PC-9 (cell line): ENCODE results near the gene SLC5A5. TPM values are rescaled to one million over a fixed set of nuclear protein-coding genes. Genes with fewer than 3 reads are reported as not detected.
A peak's percentile ranks its signal among the peaks of the same experiment; 100 is the strongest.

Source experiments
- BruUV-seq: library from RNA; stranded (reverse); fragments of 400-500 nt; replicated peaks from 2 replicates; lab custom pipeline; 2021; lab: Mats Ljungman, UMichigan
- CTCF ChIA-PET: fragments of 300-600 bp; sonication (Branson Sonifier 250); formaldehyde crosslinking; loops from one replicate; lab custom pipeline; 2022; ENCODE audit warnings: antibody characterized with exemption; lab: Charles Lee
- POLR2A ChIA-PET: fragments of 300-600 bp; sonication (Branson Sonifier 250); formaldehyde crosslinking; loops from one replicate; lab custom pipeline; 2022; ENCODE audit warnings: antibody characterized with exemption; ENCODE audit not compliant: unreplicated experiment; lab: Charles Lee
- DNase-seq, 2 experiments: peaks; one replicate each; pipeline versions ENCODE4 v3.0.0 to v3.0.0-alpha.2; 2015 to 2022; ENCODE audit warnings: mixed read lengths in 1 of 2
- H2AFZ ChIP-seq: fragments of 200-600 bp; sonication (generic); 2 replicates; pipeline ENCODE4 v1.8.1; 2017; ENCODE audit warnings: antibody characterized with exemption
- H3F3A ChIP-seq: fragments of 200-600 bp; sonication (generic); 2 replicates; pipeline ENCODE4 v1.8.1; 2017; ENCODE audit warnings: antibody characterized with exemption, mild to moderate bottlenecking, low read depth; ENCODE audit not compliant: insufficient read depth
- H3K27ac ChIP-seq: fragments of 200-600 bp; sonication (generic); 2 replicates; pipeline ENCODE4 v1.6.1; 2016; ENCODE audit warnings: mixed run types
- H3K27me3 ChIP-seq: fragments of 200-600 bp; sonication (generic); 2 replicates; pipeline ENCODE4 v1.6.1; 2016; ENCODE audit warnings: low read depth, mixed run types; ENCODE audit not compliant: insufficient read depth
- H3K36me3 ChIP-seq: fragments of 200-600 bp; sonication (generic); 2 replicates; pipeline ENCODE4 v1.6.1; 2016; ENCODE audit warnings: low read depth, mixed run types
- H3K4me1 ChIP-seq: fragments of 200-600 bp; sonication (generic); replicated peaks from 2 replicates; pipeline ENCODE4 v1.6.1; 2016; ENCODE audit warnings: mixed run types; ENCODE audit not compliant: insufficient read depth
- H3K4me2 ChIP-seq: fragments of 200-600 bp; sonication (generic); 2 replicates; pipeline ENCODE4 v1.6.1; 2017; ENCODE audit warnings: mixed run types
- H3K4me3 ChIP-seq: fragments of 200-600 bp; sonication (generic); 2 replicates; pipeline ENCODE4 v1.6.1; 2016; ENCODE audit warnings: mixed run types
- H3K79me2 ChIP-seq: fragments of 200-600 bp; sonication (generic); 2 replicates; pipeline ENCODE4 v1.6.1; 2017; ENCODE audit warnings: low read depth, mixed run types
- H3K9me2 ChIP-seq: fragments of 200-600 bp; sonication (generic); 2 replicates; pipeline ENCODE4 v1.8.1; 2017; ENCODE audit warnings: mild to moderate bottlenecking; ENCODE audit not compliant: insufficient read depth
- H3K9me3 ChIP-seq: fragments of 200-600 bp; sonication (generic); 2 replicates; pipeline ENCODE4 v1.8.1; 2016; ENCODE audit warnings: low read depth; ENCODE audit not compliant: insufficient read depth
- H4K20me1 ChIP-seq: fragments of 200-600 bp; sonication (generic); 2 replicates; pipeline ENCODE4 v1.8.1; 2017; ENCODE audit not compliant: insufficient read depth
- EZH2 ChIP-seq: fragments of 200-600 bp; sonication (generic); IDR thresholded peaks from 2 replicates; pipeline ENCODE4 v1.8.0; 2017; ENCODE audit warnings: antibody characterized with exemption, low read depth
- intact Hi-C: fragments of 100-400 bp; cut with micrococcal nuclease; formaldehyde crosslinking; loops from one replicate; pipeline ENCODE4 v1.10.0; 2022; ENCODE audit not compliant: unreplicated experiment
- total RNA-seq: library from RNA; stranded (reverse); gene quantifications from 2 replicates; pipeline ENCODE4 v1.2.3, GENCODE V29; 2021
- TF ChIP-seq, protein P1 (sequence below): fragments of 200-600 bp; sonication (generic); conservative IDR thresholded peaks from 2 replicates; pipeline ENCODE4 v1.6.1; 2017; ENCODE audit warnings: mixed run types, antibody characterized with exemption, mild to moderate bottlenecking, moderate library complexity

SLC5A5 gene
- total RNA-seq, 1 experiment from 2014 or later: not detected

DNA sequence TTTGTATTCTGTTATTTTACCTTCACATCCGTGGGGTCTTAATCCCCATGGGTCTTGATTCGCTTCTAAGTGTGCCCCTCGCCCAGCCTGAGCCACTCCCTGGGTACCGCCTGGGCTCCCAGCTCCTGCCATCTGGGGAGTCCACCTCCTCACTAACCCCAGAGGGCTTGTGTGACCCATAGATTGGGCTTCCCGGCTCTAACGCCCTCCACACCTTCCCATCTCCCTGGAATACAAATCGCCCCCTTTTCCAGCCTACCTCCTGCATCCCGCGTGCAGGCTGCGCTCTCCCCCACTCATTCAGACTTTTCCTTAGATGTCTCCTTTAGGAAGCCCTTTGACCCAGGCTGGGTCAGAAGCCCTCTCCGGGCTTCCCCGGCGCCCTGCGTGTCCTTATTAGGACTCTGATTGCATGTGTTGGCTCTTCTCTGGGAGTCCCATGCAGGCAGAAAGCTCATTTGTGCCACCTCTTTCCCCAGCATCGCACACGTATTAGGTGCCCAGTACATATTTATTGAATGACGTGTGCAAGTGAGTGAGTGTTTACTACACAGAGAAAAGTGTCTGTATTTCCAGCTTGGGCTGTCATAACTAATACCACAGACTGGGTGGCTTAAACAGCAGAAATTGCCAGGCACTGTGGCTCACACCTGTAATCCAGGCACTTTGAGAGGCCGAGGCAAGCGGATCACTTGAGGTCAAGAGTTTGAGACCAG lies 61.8 kb downstream of the SLC5A5 start:
- CTCF ChIA-PET: interaction anchor here (0.7 to 2.5 kb wide), 6 partner anchors 14 to 339 kb away, joined by 3 to 67 read pairs (median 8); partner anchors contain the start of genes RPL18A and SLC5A5
- Histone ChIP-seq H3K27ac (peak overlapping the region; percentile 86), H3K27me3 (no peaks in the 10 kb centered on the region), H3K4me1 (peaks cover 12% of the 10 kb centered on the region), H3K4me2 (peak overlapping the region; percentile 89), H3K9me3 (no peaks in the 10 kb centered on the region), H2AFZ (peak overlapping the region; percentile 86), H3K4me3 (peak overlapping the region; percentile 87), H3F3A (peaks cover 17% of the 10 kb centered on the region), H4K20me1 (no peaks in the 10 kb centered on the region), H3K36me3 (peaks cover 4% of the 10 kb centered on the region; the same call in 1 of the 2 replicates), H3K9me2 (no peaks in the 10 kb centered on the region), H3K79me2 (peaks cover 26% of the 10 kb centered on the region)
- BruUV-seq: TSS peak; percentile 61
- intact Hi-C loops: loop anchor here (5.0 kb wide), 1 partner anchor 626 kb away; the partner anchor contains the start of genes DDA1 and MRPL34
- TF ChIP-seq, protein P1, sequence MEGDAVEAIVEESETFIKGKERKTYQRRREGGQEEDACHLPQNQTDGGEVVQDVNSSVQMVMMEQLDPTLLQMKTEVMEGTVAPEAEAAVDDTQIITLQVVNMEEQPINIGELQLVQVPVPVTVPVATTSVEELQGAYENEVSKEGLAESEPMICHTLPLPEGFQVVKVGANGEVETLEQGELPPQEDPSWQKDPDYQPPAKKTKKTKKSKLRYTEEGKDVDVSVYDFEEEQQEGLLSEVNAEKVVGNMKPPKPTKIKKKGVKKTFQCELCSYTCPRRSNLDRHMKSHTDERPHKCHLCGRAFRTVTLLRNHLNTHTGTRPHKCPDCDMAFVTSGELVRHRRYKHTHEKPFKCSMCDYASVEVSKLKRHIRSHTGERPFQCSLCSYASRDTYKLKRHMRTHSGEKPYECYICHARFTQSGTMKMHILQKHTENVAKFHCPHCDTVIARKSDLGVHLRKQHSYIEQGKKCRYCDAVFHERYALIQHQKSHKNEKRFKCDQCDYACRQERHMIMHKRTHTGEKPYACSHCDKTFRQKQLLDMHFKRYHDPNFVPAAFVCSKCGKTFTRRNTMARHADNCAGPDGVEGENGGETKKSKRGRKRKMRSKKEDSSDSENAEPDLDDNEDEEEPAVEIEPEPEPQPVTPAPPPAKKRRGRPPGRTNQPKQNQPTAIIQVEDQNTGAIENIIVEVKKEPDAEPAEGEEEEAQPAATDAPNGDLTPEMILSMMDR: no peak
- TF ChIP-seq EZH2: no peak
- POLR2A ChIA-PET: interaction anchor here (0.5 to 2.3 kb wide), 5 partner anchors 57 to 74 kb away, joined by 3 to 35 read pairs (median 7); partner anchors contain the start of gene RPL18A
- peak; percentile 52 to 95 for DNase-seq

GRCh38 chr19:17936379-17936778 lies 64.6 kb downstream of the SLC5A5 start:
- no peak for DNase-seq
- CTCF ChIA-PET: interaction anchor here (0.7 to 1.5 kb wide), 3 partner anchors 62 to 517 kb away, joined by 3 to 6 read pairs (median 3); partner anchors contain the start of gene MVB12A
- Histone ChIP-seq H3K9me2 (no peaks in the 10 kb centered on the region), H3K79me2 (peaks cover 26% of the 10 kb centered on the region), H3K4me1 (peaks cover 12% of the 10 kb centered on the region), H3K27me3 (no peaks in the 10 kb centered on the region), H3K9me3 (no peaks in the 10 kb centered on the region), H3F3A (peaks cover 13% of the 10 kb centered on the region), H3K36me3 (peaks cover 4% of the 10 kb centered on the region), H3K4me2 (no peak overlapping the region), H4K20me1 (no peaks in the 10 kb centered on the region), H3K4me3 (no peak overlapping the region), H3K27ac (no peak overlapping the region), H2AFZ (no peak overlapping the region)
- BruUV-seq: no TSS peak
- intact Hi-C loops: loop anchor here (5.0 kb wide), 1 partner anchor 216 kb away; the partner anchor contains the start of gene PIK3R2
- POLR2A ChIA-PET: no interaction called here
- no peak for TF ChIP-seq EZH2
- TF ChIP-seq, protein P1: no peak

- ChIA-PET POLR2A (no interaction called here), CTCF (interaction anchor here (0.6 to 1.2 kb wide), 3 partner anchors 59 to 1226 kb away, joined by 5 to 6 read pairs (median 6); no protein-coding TSS in a partner anchor)
- no TSS peak for BruUV-seq
- Histone ChIP-seq H3K27ac (no peak overlapping the region), H3F3A (peaks cover 13% of the 10 kb centered on the region), H3K9me2 (no peaks in the 10 kb centered on the region), H3K9me3 (no peaks in the 10 kb centered on the region), H3K4me3 (no peak overlapping the region), H4K20me1 (no peaks in the 10 kb centered on the region), H3K4me1 (peaks cover 12% of the 10 kb centered on the region), H3K4me2 (no peak overlapping the region), H3K27me3 (no peaks in the 10 kb centered on the region), H3K79me2 (peaks cover 26% of the 10 kb centered on the region), H2AFZ (no peak overlapping the region), H3K36me3 (peaks cover 4% of the 10 kb centered on the region)
- intact Hi-C loops: loop anchor here (5.0 kb wide), 1 partner anchor 215 kb away; the partner anchor contains the start of gene PIK3R2
- TF ChIP-seq, protein P1: no peak
- no peak for TF ChIP-seq EZH2
- no peak for DNase-seq
Observed at GRCh38 chr19:17937371-17937900, 65.7 kb downstream of the SLC5A5 start.
